GM13976 (cell line): ENCODE data around the gene RET.

ENCODE experiments used
- DNase-seq: peaks from one replicate; pipeline ENCODE4 v3.0.0; 2012; ENCODE audit warnings: low spot score
- in situ Hi-C: fragments of 300-500 bp; cut with MboI; formaldehyde crosslinking; loops from one replicate; pipeline ENCODE4 v1.12.0; 2022; ENCODE audit warnings: low sequenced_read_pairs, mixed read lengths, inconsistent platforms; ENCODE audit not compliant: unreplicated experiment
- TF ChIP-seq, protein P1 (sequence below): IDR thresholded peaks from 2 replicates; pipeline ENCODE4 v1.5.1; 2012; ENCODE audit warnings: borderline replicate concordance, mild to moderate bottlenecking; ENCODE audit not compliant: insufficient read depth; ENCODE audit errors: extremely low read depth, missing control alignments, control extremely low read depth

Gene RET

DNA sequence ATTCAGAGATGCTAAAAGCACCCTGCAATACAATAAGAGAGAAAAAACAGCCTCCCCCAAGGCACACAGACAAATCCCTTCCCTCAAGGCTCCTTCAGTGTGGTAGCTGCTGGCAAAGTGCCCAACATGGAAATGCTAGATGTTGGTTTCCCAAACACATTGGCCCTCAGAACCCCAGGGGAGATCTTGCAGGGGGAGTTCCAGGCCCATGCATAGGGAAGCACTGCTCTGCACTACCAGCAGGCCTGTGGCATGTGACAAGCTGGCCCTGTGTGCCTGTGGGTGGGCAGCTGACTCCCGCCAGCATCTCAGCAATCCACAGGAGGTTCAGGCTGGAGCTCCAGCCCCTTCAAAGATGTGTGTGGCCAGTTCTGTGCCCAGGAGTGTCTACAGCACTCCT lies 44.6 kb downstream of the RET start:
- TF ChIP-seq, protein P1, sequence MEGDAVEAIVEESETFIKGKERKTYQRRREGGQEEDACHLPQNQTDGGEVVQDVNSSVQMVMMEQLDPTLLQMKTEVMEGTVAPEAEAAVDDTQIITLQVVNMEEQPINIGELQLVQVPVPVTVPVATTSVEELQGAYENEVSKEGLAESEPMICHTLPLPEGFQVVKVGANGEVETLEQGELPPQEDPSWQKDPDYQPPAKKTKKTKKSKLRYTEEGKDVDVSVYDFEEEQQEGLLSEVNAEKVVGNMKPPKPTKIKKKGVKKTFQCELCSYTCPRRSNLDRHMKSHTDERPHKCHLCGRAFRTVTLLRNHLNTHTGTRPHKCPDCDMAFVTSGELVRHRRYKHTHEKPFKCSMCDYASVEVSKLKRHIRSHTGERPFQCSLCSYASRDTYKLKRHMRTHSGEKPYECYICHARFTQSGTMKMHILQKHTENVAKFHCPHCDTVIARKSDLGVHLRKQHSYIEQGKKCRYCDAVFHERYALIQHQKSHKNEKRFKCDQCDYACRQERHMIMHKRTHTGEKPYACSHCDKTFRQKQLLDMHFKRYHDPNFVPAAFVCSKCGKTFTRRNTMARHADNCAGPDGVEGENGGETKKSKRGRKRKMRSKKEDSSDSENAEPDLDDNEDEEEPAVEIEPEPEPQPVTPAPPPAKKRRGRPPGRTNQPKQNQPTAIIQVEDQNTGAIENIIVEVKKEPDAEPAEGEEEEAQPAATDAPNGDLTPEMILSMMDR = no peak
- no peak for DNase-seq
- in situ Hi-C loops = no loop called here

DNA sequence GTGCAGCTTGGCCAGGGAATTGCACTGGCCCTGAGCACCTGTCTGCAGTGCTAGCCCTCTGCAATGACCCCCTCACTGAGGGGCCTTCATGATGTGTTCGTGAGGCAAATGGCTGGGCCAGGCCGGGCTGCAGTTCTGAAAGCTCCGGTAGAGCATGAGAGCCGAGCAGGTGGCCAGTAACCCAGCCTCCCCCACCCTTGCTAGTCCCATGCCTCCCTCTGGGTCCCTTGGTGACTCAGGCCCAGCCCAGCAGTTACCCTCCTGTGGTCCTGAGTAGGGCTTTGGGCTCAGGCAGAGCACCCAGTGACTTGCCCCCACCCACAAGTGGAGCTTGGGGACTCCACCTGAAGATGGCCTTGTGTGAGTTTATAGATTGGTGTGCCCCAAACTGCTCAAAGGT lies 45.2 kb downstream of the RET start:
- no peak for DNase-seq
- in situ Hi-C loops = no loop called here

DNA sequence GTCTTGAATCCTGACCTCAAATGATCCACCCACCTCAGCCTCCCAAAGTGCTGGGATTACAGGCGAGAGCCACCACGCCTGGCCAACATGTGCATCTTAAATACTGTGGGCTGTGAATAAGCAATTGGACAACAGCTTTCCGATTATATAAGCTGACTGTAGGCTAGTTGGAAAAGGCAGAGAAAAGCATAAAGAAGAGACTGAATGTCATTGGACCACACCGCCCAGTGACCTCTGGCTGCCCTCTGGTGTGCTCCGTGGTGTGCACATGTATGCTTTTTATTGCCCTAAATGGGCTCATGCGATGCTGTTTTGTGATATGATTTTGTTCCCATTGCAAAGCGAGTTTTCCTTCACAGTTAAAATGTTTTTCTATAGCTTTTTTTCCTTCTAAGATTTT lies 46.0 kb downstream of the RET start:
- TF ChIP-seq, protein P1 = no peak
- no peak for DNase-seq
- in situ Hi-C loops = no loop called here

More for the DNA sequence above, 45.2 kb downstream of the RET start:
- TF ChIP-seq, protein P1 = no peak

DNA sequence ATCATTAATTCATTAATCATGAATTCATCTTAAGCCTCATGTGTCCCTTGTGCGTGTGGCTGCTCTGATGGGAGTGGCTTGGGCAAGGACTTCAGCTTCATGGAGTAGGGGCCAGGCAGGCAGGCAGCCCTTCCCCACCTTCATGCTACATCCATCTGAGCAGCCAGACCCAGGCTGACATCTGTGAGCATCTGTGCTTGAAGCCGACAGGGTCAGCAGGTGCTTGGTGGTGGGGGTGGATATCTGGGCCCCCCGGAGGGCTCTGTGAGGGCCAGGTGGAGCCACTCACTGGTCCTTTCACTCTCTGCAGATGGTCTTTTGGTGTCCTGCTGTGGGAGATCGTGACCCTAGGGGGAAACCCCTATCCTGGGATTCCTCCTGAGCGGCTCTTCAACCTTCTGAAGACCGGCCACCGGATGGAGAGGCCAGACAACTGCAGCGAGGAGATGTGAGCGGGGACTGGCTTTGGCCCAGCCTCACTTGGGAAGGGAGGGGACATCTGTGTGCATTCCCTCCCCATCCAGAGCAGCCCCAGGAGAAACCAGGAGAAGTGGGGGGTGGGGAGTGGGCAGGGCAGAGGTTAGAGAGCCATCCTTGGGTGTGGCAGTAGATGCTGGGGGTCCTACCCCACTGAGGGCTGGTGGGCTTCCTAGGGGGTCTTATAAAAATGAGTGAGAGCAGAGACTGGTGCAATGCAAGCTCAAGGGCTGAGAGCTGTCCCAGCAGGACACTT lies 46.7 kb downstream of the RET start:
- in situ Hi-C loops = no loop called here
- TF ChIP-seq, protein P1 = no peak
- DNase-seq = no peak

DNA sequence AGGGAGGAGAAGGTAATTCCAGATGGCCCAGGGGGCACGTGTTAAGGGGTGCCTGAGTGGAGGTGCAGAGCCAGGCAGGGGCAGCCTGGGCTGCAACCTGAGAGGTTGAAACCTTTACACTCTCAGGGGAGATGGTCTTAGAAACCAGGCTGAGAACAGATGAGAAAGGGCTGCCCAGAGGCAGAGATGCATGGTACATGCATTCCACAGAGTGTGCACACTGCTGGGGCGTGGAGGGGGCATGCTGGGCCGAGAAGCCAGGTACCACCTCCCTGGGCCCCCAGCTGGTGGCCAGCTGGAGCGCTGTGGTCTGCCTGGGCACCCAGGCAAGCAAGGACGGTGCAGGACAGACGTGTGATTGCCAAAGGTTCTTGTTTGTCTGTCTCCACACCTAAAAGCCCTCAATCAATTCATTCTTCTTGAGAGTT lies 47.2 kb downstream of the RET start:
- in situ Hi-C loops = no loop called here
- DNase-seq = no peak
- TF ChIP-seq, protein P1 = no peak

DNA sequence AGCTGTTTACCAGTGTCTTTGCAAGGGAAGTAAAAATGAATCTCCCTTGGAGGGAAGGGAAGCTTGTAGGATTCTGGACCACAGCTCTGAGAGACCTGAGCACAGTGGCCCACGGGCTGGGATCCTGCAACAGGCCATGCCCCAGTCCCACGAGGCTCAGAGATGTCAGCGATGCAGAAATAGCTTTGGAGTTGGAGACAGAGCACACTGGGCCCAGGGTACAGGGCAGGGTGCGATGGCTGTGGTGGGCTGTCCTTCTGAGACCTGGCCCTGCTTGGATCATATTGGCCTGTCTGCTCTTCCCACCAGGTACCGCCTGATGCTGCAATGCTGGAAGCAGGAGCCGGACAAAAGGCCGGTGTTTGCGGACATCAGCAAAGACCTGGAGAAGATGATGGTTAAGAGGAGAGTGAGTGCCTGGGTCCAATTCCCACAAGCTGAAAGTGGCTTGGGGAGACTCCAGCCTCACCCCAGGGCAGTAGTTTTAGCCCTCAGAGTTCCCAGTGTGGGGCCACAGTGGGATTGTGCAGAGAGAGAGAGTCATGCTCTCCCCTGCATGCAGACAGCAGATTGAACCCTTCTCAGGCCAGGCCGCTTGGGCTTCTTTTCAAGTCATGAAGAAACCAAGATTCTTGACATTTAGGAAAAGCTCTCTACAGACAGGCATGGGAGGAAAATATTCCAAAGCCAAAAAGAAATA lies 47.9 kb downstream of the RET start:
- TF ChIP-seq, protein P1 = no peak
- in situ Hi-C loops = no loop called here
- no peak for DNase-seq
